ENCODE results near the gene CFAP299.

DNA sequence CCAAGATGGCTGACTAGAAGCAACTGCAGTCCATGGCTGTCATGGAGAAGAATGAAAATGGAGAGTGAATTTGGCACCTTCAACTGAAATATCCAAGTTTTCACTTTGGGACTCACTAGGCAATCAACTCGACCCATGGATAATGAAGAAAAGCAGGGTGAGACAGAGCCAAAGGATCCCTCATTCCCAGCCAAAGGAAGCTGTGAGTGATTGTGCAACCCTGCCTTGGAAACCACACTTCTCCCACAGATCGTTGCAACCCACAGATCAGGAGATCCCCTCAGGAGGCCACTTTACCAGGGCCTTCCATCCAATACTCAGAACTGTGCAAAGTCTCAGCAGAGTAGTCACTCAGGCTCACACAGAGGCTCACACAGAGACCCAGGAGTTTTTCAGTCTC, 4.5 kb downstream of the CFAP299 start:
- TF ChIP-seq ZNF274 (IDR thresholded peaks at IDR 0.05; ENCODE audit: borderline replicate concordance, extremely low read depth, low read length) (no peak), USF2 (IDR thresholded peaks at IDR 0.05; ENCODE audit: low read length) (no peak), YY1 (IDR thresholded peaks at IDR 0.05; ENCODE audit: low read depth, low read length) (no peak), MAX (IDR thresholded peaks at IDR 0.05) (no peak)
